GM19372 (cell line): Measurements from ENCODE around the gene CEP97.
"Not testable (repeated sequence)": the region's sequence is repeated elsewhere in the genome, so short reads cannot be mapped to it uniquely, and the experiment has no call there.

ENCODE experiments used
- ATAC-seq: cut with Tn5 transposase; IDR thresholded peaks from one replicate; pipeline ENCODE4 v1.9.1; 2021; ENCODE audit warnings: mild to moderate bottlenecking, low read depth, moderate library complexity; ENCODE audit not compliant: unreplicated experiment

Gene CEP97

DNA sequence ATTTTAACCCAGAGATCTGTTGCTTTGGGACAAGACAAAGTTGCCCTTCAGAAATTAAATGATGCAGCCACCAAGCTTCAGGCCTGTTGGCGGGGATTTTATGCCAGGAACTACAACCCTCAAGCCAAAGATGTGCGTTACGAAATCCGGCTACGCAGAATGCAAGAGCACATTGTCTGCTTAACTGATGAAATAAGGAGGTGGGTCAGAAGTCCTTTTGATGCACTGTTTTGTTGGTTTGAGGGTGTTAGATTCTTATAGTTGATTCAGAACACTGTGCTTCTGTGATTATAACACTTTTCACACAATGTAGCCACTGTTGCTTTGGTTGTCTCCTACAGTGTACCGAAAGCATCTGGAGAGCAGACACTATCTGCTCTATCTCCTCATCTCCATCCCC lies 33.8 kb downstream of the CEP97 start:
- no peak for ATAC-seq

DNA sequence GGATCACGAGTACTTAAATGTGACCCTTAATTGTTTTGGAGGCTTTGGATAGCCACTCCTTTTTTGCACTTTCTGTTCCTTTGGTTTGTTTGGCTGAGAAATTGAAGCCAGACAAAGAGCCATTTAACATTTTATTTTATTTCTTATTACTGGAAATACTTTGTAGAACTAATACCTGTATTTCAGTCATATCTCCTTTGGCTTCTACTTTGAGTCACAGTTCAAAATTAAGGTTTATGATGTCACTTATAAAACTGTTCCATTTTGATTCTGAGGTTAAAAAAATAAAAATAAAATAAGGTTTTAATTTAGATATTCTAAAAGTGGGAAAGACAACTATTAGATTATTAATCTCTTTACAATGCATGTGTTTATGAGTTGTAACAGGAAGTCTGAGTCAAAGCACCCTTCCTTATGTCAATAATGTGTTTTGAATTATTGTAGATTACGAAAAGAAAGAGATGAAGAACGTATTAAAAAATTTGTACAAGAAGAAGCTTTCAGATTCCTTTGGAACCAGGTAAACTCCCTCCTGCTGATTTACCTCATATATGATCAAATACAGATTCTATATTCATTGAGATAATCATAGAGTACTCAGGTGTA lies 37.7 kb downstream of the CEP97 start:
- ATAC-seq: no peak

GRCh38 chr3:101777745-101778281 lies 53.4 kb downstream of the CEP97 start:
- not testable (repeated sequence) for ATAC-seq

GRCh38 chr3:101778385-101779046 lies 54.1 kb downstream of the CEP97 start:
- no peak for ATAC-seq

GRCh38 chr3:101779047-101779821 lies 54.8 kb downstream of the CEP97 start, which contains the start of gene NXPE3:
Gene NXPE3 (plus strand): TSS chr3:101779211. CDS start chr3:101785597, 6,386 bp downstream.
- ATAC-seq: peak; percentile 93

DNA sequence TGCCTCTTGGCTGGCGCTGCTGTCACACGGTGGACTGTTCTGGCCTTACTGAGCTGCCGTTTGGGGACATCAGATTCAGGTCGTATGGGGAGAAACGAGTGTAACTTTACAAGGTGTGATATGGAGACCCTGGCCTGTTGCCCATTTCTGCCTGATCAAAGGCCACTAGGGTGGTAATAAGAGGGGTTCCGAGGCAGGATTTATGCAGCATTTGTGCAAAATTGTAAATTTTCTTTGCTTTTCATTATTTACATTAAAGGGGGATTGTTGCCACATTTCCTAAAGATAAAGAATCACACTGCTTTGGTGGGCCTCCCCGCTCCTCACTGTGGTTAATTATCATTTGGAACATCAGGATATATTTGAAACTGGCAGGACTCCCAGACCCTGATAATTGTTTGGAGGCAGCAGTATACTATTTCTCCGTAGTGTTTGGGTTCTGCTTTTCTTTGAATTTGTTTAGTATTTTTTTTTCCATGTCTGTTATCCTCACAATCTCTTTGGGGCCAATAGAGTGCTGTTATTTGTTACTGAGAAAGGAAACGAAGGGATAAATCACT lies 55.5 kb downstream of the CEP97 start:
- no peak for ATAC-seq

- ATAC-seq: no peak
These were observed 56.2 kb downstream of the CEP97 start for GRCh38 chr3:101780661-101781060.

GRCh38 chr3:101781166-101781565 lies 56.8 kb downstream of the CEP97 start:
- no peak for ATAC-seq

DNA sequence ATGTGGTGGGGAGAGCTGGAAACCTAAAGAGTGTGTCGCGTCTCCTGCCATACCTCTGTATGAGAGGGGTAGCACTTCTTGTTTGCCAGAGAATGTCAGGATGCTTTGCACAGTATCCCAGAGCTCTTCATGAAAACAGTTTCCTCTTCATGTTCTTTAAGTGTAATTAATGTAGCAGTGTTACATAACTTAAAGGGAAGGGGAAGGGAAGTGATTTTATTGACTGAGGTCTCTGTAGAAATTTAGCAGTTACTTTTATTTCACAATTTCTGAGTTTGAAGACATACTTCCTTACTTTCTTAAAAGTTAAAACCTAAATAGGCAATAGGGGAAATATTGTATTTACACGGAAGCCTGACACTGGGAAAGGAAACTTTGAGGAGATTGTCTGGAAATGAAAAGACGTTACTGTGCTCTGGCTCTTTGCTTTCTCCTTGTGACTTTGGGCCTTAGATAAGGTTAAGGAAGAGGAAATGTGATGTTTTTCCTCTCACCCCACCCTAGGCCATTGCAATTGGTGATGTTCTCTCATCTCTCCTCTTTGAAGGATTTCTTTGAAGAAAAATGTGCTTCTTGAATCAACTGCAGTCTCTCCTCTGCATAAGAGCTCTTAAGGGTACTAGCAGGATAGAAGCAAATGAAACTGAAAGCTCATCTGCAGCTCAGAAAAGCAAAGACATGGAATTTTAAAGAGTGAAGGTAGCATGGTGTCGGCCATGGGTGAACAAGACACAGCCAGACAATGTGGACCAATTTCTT lies 60.6 kb downstream of the CEP97 start:
- no peak for ATAC-seq

DNA sequence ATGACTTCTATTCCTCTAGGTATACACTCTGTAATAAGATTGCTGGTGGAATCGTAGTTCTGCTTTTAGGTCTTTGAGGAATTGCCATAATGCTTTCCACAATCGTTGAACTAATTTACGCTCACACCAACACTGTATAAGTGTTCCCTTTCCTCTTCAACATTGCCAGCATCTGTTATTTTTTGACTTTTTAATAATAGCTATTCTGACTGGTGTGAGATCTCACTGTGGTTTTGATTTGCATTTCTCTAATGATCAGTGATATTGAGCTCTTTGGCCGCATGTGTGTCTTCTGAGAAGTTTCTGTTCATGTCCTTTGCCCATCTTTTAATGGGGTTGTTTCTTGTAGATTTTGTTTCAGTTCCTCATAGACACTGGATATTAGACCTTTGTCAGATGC lies 67.4 kb downstream of the CEP97 start:
- peak; percentile 98 for ATAC-seq

DNA sequence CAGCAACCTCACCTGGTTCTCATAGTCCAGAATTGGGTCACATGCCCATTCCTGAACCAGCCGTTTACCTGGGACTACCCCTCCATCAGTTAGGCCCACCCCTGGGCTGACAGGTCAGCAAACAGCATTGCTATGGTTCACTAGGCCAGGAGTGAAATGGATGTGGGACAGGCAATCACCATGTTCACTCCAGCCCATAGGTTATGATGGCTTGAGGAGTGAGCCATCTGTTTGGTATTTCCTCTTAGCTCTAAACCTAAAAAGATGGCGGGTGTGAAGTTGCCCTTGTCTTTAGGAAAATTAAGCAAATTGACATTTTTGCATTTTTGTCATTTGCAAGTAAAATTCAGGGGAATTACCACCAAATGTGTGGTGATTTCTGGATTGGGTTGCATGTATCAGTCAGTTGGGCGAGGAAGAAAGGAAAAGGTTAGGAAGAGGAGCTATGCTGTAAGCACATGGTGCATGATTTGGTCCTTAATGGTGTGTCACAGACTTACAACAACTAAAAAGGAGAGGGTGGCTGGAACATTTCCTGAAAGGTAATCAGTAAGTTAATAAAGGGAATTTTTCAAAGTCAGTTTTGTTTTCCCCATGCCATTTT lies 71.8 kb downstream of the CEP97 start:
- ATAC-seq: no peak

DNA sequence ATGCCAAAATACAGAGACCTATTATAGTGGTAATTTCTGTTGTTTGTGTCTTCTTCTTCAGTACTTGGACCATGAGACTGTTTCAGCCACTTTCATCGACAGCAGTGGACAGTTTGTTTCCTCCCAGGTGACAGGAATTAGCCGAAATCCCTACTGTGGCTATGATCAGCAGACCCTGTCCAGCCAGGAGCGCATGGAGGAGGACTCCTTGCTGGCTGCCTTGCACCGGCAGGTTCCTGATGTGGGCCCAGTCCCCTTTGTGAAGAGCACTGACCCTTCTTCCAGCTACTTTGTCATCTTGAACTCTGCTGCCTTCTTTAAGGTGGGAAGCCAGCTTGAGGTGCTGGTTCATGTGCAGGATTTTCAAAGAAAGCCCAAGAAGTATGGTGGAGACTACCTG lies 76.8 kb downstream of the CEP97 start:
- no peak for ATAC-seq

GRCh38 chr3:101802179-101802578 lies 77.8 kb downstream of the CEP97 start:
- ATAC-seq: no peak

DNA sequence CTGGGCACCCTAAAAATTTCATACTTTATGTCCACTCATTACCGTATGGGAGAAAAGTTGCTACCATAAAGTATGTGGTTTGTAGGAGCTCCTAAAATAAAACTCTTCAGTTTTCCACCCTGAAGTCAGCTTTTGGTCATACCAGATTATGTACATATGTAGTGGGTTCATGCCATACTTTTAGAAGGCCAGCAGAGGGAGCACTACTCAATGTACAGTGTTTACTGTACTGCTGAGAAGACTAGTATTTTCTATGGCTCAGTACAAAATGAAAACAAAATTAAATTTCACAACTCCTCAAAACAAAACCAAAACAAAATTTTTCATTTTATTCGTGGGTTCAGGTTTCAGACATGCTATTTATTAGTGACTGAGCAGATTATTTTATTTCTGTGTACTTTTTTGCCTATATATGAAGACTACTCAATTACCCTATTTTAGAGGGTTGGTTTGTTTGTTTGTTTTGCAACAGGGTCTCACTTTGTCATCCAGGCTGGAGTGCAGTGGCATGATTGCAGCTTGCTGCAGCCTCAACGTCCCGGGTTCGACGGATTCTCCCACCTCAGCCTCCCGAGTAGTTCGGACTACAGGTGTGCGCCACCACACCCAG lies 78.9 kb downstream of the CEP97 start:
- peak; percentile 99 for ATAC-seq

GRCh38 chr3:101803939-101804338 lies 79.5 kb downstream of the CEP97 start:
- no peak for ATAC-seq

- ATAC-seq: no peak
These were observed 82.1 kb downstream of the CEP97 start for GRCh38 chr3:101806491-101806890.

GRCh38 chr3:101807888-101808287 lies 83.5 kb downstream of the CEP97 start:
- no peak for ATAC-seq

DNA sequence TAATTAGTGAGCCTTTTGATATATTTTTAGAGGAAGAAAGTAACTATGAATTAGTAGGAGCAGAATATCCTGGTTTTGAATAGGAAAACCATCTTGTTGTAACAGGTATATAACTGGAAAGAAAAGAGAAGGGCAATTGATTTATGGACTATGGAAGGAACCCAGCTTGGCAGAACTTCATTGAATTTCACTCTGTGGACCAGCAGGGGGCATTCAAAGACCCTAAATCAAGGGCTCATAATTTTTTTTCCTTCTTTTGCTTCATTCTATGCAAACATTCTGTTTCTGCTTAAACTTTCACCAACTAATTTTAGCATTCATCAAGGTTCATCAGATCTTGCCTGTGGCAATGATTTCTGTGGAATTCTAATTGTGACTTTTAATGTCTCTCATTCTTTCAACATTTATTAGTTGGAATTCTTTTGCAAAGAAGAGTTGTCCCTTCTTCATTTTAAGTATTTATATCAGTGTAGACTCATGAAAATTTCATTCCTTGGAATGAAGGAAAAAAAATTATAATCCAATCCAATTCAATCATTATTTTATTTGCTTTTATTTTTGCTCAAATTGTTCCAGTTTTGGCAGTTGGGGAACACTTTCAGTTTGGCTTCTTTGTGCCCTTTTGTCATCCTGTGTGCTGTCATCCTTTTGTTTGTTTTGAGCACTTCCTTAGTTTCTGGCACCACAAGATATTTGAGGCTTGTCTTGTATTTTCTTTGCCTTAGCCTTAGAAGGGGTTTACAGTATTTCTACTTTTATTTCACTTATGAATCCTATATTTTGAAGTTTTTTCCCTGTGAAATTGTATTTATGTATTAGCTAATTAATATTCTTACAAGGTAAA lies 85.0 kb downstream of the CEP97 start:
- ATAC-seq: no peak

DNA sequence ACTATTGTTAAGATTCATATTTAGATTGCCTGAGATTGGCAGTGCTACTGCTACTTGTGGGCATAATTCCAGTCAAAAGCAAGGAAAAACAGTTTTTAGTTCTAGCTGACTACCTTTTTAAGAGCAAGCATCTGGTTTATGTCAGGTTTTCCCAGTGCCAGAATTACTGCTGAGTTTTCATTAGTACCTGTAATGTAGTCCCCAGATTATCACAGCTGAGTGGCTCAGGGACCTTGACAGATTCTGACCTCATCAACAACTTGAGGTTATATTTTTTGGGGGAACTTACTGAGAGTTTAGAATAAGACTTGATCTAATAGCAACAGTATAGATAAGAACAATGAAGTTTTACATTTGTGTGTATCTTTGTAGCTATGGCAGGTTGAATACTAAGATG lies 85.6 kb downstream of the CEP97 start:
- no peak for ATAC-seq
